Trophoblast cell (in vitro differentiated cells and primary cell): ENCODE data around the gene ZBTB42.

Source experiments
- DNase-seq, 2 donors: peaks; one replicate each; pipeline ENCODE4 v3.0.0-alpha.2; 2016
- H2AFZ ChIP-seq: 2 replicates; pipeline ENCODE4 v1.6.1; 2013; ENCODE audit warnings: low read length, moderate library complexity, mild to moderate bottlenecking; ENCODE audit not compliant: insufficient read depth, poor library complexity
- H2AK5ac ChIP-seq: 2 replicates; pipeline ENCODE4 v1.6.1; 2013; ENCODE audit warnings: mild to moderate bottlenecking, low read length
- H2BK120ac ChIP-seq: 2 replicates; pipeline ENCODE4 v1.6.1; 2013; ENCODE audit warnings: low read length, mild to moderate bottlenecking, moderate library complexity; ENCODE audit not compliant: insufficient read depth, poor library complexity
- H2BK12ac ChIP-seq: 2 replicates; pipeline ENCODE4 v1.6.1; 2013; ENCODE audit warnings: mild to moderate bottlenecking, low read length, moderate library complexity
- H2BK5ac ChIP-seq: 2 replicates; pipeline ENCODE4 v1.6.1; 2013; ENCODE audit warnings: low read length, low read depth, moderate library complexity, mild to moderate bottlenecking; ENCODE audit not compliant: poor library complexity
- H3K14ac ChIP-seq: 2 replicates; pipeline ENCODE4 v1.6.1; 2013; ENCODE audit warnings: mild to moderate bottlenecking, low read length
- H3K18ac ChIP-seq: 2 replicates; pipeline ENCODE4 v1.6.1; 2013; ENCODE audit warnings: mild to moderate bottlenecking, low read length
- H3K23ac ChIP-seq: 2 replicates; pipeline ENCODE4 v1.6.1; 2013; ENCODE audit warnings: low read length
- H3K27ac ChIP-seq: 2 replicates; pipeline ENCODE4 v1.5.1; 2013; ENCODE audit warnings: low read depth, mild to moderate bottlenecking, inconsistent platforms, low read length, moderate library complexity
- H3K27me3 ChIP-seq: 2 replicates; pipeline ENCODE4 v1.6.1; 2013; ENCODE audit warnings: inconsistent platforms, mild to moderate bottlenecking, low read length, moderate library complexity; ENCODE audit not compliant: insufficient read depth
- H3K36me3 ChIP-seq, 2 experiments: 1 replicate in 1 of 2; 2 replicates in 1 of 2; pipeline ENCODE4 v1.6.1; 2013; ENCODE audit warnings: low read length in 2 of 2, mild to moderate bottlenecking in 2 of 2, moderate library complexity in 1 of 2; ENCODE audit not compliant: insufficient read depth in 2 of 2, control insufficient read depth in 1 of 2
- H3K4ac ChIP-seq: 2 replicates; pipeline ENCODE4 v1.6.1; 2013; ENCODE audit warnings: low read depth, mild to moderate bottlenecking, low read length, moderate library complexity
- H3K4me1 ChIP-seq, 2 experiments: 1 replicate in 1 of 2; 2 replicates in 1 of 2; pipeline ENCODE4 v1.6.1; 2013; ENCODE audit warnings: low read length in 2 of 2, mild to moderate bottlenecking in 2 of 2, moderate library complexity in 1 of 2; ENCODE audit not compliant: insufficient read depth in 2 of 2, control insufficient read depth in 1 of 2
- H3K4me2 ChIP-seq: 2 replicates; pipeline ENCODE4 v1.6.1; 2013; ENCODE audit warnings: inconsistent platforms, mild to moderate bottlenecking, low read length, moderate library complexity
- H3K4me3 ChIP-seq: 2 replicates; pipeline ENCODE4 v1.5.1; 2013; ENCODE audit warnings: mild to moderate bottlenecking, low read depth, low read length, inconsistent platforms
- H3K79me1 ChIP-seq: one replicate; pipeline ENCODE4 v1.6.1; 2013; ENCODE audit warnings: low read length
- H3K79me2 ChIP-seq: 2 replicates; pipeline ENCODE4 v1.6.1; 2013; ENCODE audit warnings: low read length, mild to moderate bottlenecking; ENCODE audit not compliant: control insufficient read depth, insufficient read depth, poor library complexity
- H3K9ac ChIP-seq: 2 replicates; pipeline ENCODE4 v1.6.1; 2013; ENCODE audit warnings: mild to moderate bottlenecking, low read length
- H3K9me3 ChIP-seq: 2 replicates; pipeline ENCODE4 v1.6.1; 2013; ENCODE audit warnings: low read depth, mild to moderate bottlenecking, control low read depth, inconsistent platforms, low read length; ENCODE audit not compliant: insufficient read depth
- H4K12ac ChIP-seq: 2 replicates; pipeline ENCODE4 v1.6.1; 2013; ENCODE audit warnings: low read depth, mild to moderate bottlenecking, low read length, moderate library complexity
- H4K8ac ChIP-seq: 2 replicates; pipeline ENCODE4 v1.6.1; 2013; ENCODE audit warnings: low read depth, mild to moderate bottlenecking, low read length, moderate library complexity
- H4K91ac ChIP-seq: one replicate; pipeline ENCODE4 v1.6.1; 2013; ENCODE audit warnings: low read depth, mild to moderate bottlenecking, low read length, moderate library complexity
- WGBS: extraction: QIAGEN DNeasy Blood & Tissue Kit; methylation state at CpG from one replicate; pipeline ENCODE4 v1.1.7; 2013; ENCODE audit warnings: missing lambda C conversion rate; ENCODE audit not compliant: insufficient read length, insufficient coverage; ENCODE audit errors: extremely low coverage; 5-methylcytosine and 5-hydroxymethylcytosine counted together

Gene ZBTB42

DNA sequence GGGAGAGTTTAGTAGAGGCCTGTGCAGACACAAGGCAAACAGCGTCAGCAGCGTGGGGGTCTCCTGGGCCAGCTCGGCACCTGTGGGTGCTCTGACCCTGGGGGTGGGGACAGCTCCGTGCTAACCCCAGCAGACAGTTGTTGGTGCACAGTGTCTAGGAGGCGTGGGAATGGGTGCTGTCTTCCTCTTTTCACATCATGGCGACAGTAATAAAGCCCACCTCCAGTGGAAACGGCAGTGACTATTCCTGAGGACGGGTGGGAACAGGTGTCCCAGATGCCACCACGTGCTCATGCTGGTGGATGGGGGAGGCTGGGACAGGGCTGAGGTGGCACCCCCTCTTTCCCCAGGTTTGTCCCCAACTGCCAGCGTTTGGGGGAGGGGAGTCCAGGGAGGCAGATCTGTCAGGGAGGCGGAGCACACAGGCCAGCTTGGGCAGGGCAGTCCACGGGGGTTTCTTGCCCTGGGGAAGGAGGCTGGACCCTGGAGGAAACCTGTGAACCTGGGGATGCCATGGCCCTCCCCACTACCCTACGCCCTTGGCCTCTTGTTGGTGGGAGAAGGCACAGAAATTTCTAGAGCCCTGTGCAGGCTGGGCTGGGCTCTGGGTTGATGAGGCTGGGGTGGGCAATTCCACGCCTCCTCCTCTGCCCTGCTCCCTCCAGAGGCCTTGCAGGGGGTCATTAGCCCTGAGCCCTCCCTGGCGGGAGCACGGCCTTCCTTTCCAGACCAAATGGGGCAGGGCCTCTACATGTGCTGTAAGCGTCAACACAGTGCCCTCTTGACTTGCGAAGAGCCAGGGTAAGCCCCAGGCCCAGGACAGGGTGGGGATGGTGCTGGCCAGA is 3.8 kb downstream of the ZBTB42 start:
- no peak overlapping the region for H3K27ac ChIP-seq
- H3K23ac ChIP-seq = no peak overlapping the region
- H4K12ac ChIP-seq = no peak overlapping the region
- no peak overlapping the region for H3K4me2 ChIP-seq
- H2BK120ac ChIP-seq = no peak overlapping the region
- no peak overlapping the region for H3K4ac ChIP-seq
- no peak overlapping the region for H2BK5ac ChIP-seq
- no peak overlapping the region for H4K91ac ChIP-seq
- H3K14ac ChIP-seq = no peak overlapping the region
- no peak overlapping the region for H4K8ac ChIP-seq
- peaks cover 8% of the 10 kb centered on the region for H3K79me1 ChIP-seq
- DNase-seq = no peak
- peaks cover 4% of the 10 kb centered on the region for H3K9me3 ChIP-seq
- H2AFZ ChIP-seq = no peak overlapping the region
- peaks cover 7 to 11% of the 10 kb centered on the region in 2 experiments for H3K4me1 ChIP-seq
- no peak overlapping the region for H3K18ac ChIP-seq
- no peak overlapping the region for H2BK12ac ChIP-seq
- H2AK5ac ChIP-seq = no peak overlapping the region
- no CpG with 5 or more reads among the region's 18 CpGs for WGBS
- H3K4me3 ChIP-seq = no peak overlapping the region
- H3K36me3 ChIP-seq = peaks cover 2 to 6% of the 10 kb centered on the region in 2 experiments
- H3K27me3 ChIP-seq = no peaks in the 10 kb centered on the region
- H3K9ac ChIP-seq = no peak overlapping the region
- H3K79me2 ChIP-seq = peaks cover 5% of the 10 kb centered on the region

DNA sequence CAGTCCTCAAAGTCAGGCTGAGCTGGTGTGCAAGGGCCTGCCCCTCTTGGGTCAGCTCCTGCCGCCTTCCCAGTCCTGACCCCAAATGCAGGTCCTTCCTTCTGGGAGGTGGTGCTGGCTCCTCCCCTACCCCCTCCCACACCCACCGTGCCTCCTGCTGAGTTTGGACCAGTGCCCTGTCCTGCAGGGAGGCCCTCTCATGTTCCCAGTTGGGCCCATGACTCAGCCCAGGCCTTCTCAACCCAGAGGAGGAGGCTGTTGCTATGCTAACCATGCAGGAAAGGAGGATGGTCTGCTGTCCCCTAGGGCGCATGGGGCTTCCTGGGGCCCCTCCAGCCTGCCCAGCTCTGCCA is 4.4 kb downstream of the ZBTB42 start:
- Histone ChIP-seq H3K4me2 (no peak overlapping the region), H4K91ac (no peak overlapping the region), H3K9me3 (peaks cover 1% of the 10 kb centered on the region), H3K4me1 (peaks cover 5 to 8% of the 10 kb centered on the region in 2 experiments), H4K12ac (no peak overlapping the region), H3K36me3 (peaks cover 2 to 6% of the 10 kb centered on the region in 2 experiments), H2BK5ac (no peak overlapping the region), H3K4ac (no peak overlapping the region), H3K4me3 (no peak overlapping the region), H3K9ac (no peak overlapping the region), H3K27ac (no peak overlapping the region), H4K8ac (no peak overlapping the region), H3K14ac (no peak overlapping the region), H3K18ac (no peak overlapping the region), H2BK12ac (no peak overlapping the region), H2BK120ac (no peak overlapping the region), H3K23ac (no peak overlapping the region), H2AFZ (no peak overlapping the region), H2AK5ac (no peak overlapping the region), H3K79me2 (peaks cover 3% of the 10 kb centered on the region), H3K27me3 (no peaks in the 10 kb centered on the region), H3K79me1 (peaks cover 3% of the 10 kb centered on the region)
- no peak for DNase-seq
- WGBS = no CpG with 5 or more reads among the region's 3 CpGs

DNA sequence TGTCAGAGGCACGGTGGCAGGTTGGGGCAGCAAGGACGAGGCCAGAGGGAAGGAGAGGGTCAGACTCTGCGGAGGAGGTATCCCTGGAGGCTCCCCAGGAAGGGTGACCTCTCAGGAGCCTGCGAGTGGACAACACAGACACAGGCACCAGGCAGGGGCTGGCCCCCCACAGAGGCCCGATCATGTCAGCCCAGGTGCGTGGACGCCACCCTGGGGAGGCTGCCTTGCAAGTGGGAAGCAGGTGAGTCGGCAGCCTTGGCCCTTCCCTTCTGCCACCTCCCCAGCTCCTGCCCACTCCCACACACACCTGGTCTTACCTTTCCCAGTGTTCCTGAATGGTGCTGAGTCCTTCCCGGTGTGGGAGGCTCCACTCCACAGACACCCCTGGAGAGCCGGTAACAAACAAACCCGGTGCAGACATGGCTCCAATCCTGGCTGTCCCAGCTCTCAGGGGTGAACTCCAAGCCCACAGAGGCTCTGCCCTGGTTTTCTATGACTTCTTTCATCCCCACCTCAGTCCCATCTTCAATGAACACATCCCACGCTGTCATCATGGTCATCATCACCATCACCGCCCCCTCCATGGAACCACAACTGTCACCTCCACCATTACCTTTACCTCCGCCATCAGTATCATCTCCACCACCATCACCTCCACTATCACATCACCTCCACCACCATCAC is 5.2 kb downstream of the ZBTB42 start:
- Histone ChIP-seq H4K12ac (no peak overlapping the region), H3K27ac (no peak overlapping the region), H3K14ac (no peak overlapping the region), H4K91ac (no peak overlapping the region), H2BK120ac (no peak overlapping the region), H3K4me1 (peaks cover 5 to 7% of the 10 kb centered on the region in 2 experiments), H3K79me2 (peaks cover under 1% of the 10 kb centered on the region), H3K9me3 (peaks cover 1% of the 10 kb centered on the region), H2BK12ac (no peak overlapping the region), H2BK5ac (no peak overlapping the region), H3K23ac (no peak overlapping the region), H3K18ac (no peak overlapping the region), H3K36me3 (peaks cover 2 to 6% of the 10 kb centered on the region in 2 experiments), H2AFZ (no peak overlapping the region), H3K4me3 (no peak overlapping the region), H2AK5ac (no peak overlapping the region), H3K9ac (no peak overlapping the region), H3K79me1 (peaks cover 1% of the 10 kb centered on the region), H3K27me3 (no peaks in the 10 kb centered on the region), H3K4me2 (no peak overlapping the region), H3K4ac (no peak overlapping the region), H4K8ac (no peak overlapping the region)
- no peak for DNase-seq
- no CpG with 5 or more reads among the region's 14 CpGs for WGBS

DNA sequence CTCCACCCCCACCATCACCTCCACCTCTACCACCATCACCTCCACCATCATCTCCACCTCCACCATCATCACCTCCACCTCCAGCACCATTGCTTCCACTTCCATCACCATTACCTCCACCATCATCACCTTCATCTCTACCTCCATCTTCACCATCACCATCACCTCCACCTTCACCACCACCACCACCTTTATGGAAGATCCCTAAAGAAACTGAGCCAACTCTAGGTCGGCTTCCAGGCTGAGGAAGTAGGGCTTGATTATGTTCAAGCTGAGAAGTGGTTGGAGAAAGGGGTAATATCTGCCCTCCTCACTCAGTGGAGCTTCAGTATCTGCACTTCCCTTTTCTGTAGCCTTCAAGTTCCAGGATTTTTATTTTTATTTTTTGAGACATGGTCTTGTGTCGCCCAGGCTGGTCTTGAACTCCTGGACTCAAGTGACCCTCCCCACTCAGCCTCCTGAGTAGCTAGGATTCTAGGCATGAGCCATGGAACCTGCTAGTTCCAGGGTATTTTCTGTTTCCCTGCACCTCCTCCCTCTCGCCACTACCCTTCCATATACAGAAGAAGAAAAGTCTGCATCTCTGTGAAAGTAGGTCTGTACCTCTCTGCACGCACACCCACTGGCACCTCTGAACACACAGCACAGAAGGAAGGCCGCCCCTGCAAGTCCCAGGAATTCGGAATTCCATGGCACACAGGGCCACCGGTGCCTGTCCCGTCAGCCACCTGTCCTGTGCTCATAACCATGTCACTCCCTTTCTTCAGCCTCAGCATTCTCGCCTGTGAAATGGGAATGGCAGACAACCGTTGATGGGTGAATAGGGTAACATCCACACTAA is 5.9 kb downstream of the ZBTB42 start:
- Histone ChIP-seq H3K4me3 (no peak overlapping the region), H4K91ac (no peak overlapping the region), H3K9me3 (peaks cover 1% of the 10 kb centered on the region), H3K4ac (no peak overlapping the region), H3K27ac (no peak overlapping the region), H3K4me1 (no peaks in the 10 kb centered on the region), H3K36me3 (peaks cover 0 to 6% of the 10 kb centered on the region in 2 experiments), H3K23ac (no peak overlapping the region), H3K79me1 (no peaks in the 10 kb centered on the region), H2BK5ac (no peak overlapping the region), H3K79me2 (no peaks in the 10 kb centered on the region), H3K14ac (no peak overlapping the region), H2AK5ac (no peak overlapping the region), H2BK120ac (no peak overlapping the region), H2BK12ac (no peak overlapping the region), H4K8ac (no peak overlapping the region), H3K27me3 (no peaks in the 10 kb centered on the region), H4K12ac (no peak overlapping the region), H3K18ac (no peak overlapping the region), H3K9ac (no peak overlapping the region), H3K4me2 (no peak overlapping the region), H2AFZ (no peak overlapping the region)
- DNase-seq = no peak
- no CpG with 5 or more reads among the region's 10 CpGs for WGBS
